Astrocyte of the spinal cord (primary cell): Measurements from ENCODE around the gene MYCBP.

Experiments
- DNase-seq: peaks from one replicate; pipeline ENCODE4 v3.0.0; 2011; ENCODE audit warnings: low read depth, low spot score
- H3K4me3 ChIP-seq: 2 replicates; pipeline ENCODE4 v1.5.1; 2011; ENCODE audit warnings: low read depth, mild to moderate bottlenecking, low read length, moderate library complexity
- in situ Hi-C: cut with HindIII; loops from 2 replicates; pipeline ENCODE4 v1.10.0; 2017; ENCODE audit warnings: low sequenced_read_pairs
- TF ChIP-seq, protein P1 (sequence below): IDR thresholded peaks from 2 replicates; pipeline ENCODE4 v1.5.1; 2012; ENCODE audit warnings: low read depth, mild to moderate bottlenecking, low read length, inconsistent platforms

Gene MYCBP

GRCh38 chr1:38818175-38818976 is 54.8 kb downstream of the MYCBP start:
- H3K4me3 ChIP-seq: no peak overlapping the region
- TF ChIP-seq, protein P1, sequence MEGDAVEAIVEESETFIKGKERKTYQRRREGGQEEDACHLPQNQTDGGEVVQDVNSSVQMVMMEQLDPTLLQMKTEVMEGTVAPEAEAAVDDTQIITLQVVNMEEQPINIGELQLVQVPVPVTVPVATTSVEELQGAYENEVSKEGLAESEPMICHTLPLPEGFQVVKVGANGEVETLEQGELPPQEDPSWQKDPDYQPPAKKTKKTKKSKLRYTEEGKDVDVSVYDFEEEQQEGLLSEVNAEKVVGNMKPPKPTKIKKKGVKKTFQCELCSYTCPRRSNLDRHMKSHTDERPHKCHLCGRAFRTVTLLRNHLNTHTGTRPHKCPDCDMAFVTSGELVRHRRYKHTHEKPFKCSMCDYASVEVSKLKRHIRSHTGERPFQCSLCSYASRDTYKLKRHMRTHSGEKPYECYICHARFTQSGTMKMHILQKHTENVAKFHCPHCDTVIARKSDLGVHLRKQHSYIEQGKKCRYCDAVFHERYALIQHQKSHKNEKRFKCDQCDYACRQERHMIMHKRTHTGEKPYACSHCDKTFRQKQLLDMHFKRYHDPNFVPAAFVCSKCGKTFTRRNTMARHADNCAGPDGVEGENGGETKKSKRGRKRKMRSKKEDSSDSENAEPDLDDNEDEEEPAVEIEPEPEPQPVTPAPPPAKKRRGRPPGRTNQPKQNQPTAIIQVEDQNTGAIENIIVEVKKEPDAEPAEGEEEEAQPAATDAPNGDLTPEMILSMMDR: peak; percentile 54
- in situ Hi-C loops: no loop called here
- no peak for DNase-seq

GRCh38 chr1:38817267-38818174 is 55.6 kb downstream of the MYCBP start:
- DNase-seq: no peak
- no peak overlapping the region for H3K4me3 ChIP-seq
- in situ Hi-C loops: no loop called here
- TF ChIP-seq, protein P1: no peak

DNA sequence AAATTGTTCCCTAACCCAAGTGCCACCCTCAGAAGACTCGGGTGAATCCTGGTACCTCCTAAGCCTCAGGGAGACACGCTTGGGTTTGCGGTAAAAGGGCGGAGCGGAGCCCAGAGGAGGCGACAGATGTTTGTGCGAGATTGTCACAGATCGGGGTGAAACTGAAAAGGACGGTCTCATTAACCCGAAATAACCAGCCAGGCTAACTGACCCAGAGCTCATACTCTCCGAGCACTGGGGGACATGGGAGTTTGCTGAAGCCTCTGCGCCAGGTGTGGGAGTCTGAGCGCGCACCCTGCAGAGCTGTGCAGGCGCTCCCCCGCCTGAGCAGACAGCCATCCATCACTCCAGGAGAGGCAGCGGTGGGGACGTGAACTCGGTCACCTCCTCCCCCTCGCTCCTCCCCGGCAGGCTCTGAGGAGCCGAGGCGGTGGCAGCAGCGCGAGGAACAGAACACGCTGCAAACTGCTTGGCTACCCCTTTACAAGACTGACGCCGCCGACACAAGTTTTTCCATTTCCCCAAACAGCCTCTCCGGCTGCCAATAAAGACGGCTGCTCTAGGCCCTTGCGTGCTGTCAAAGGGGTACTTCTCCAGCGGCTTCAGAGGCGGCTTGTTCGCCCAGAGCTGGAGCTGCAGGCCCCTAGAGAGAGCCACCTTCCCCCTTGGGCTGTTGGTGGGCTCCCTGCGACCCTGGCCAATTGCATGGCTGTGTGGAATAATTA is 57.1 kb downstream of the MYCBP start:
- H3K4me3 ChIP-seq: no peak overlapping the region
- DNase-seq: no peak
- TF ChIP-seq, protein P1: no peak
- in situ Hi-C loops: no loop called here

DNA sequence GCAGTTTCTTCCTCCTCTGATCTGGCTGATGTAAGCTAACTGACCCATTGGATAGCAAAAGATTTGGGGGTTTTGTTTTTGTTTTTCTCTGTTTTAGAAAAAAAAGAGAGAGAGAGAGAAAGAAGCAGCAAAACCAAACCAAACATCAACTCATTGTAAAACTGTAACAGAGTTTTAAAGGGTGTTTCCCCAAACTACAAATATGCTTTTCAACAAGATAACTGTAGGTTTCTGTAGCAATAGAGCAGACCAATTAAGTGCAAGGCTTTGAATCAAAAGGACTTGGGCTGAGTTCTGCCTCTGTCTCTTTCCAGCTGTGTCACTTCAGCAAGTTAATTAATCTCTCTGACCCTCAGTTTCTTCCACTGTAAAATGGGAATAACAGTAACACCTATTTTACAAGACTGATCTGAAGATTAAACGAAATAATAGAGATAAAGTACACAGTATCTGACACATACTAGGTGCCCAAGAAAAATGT is 58.1 kb downstream of the MYCBP start:
- in situ Hi-C loops: no loop called here
- TF ChIP-seq, protein P1: no peak
- H3K4me3 ChIP-seq: no peak overlapping the region
- no peak for DNase-seq

DNA sequence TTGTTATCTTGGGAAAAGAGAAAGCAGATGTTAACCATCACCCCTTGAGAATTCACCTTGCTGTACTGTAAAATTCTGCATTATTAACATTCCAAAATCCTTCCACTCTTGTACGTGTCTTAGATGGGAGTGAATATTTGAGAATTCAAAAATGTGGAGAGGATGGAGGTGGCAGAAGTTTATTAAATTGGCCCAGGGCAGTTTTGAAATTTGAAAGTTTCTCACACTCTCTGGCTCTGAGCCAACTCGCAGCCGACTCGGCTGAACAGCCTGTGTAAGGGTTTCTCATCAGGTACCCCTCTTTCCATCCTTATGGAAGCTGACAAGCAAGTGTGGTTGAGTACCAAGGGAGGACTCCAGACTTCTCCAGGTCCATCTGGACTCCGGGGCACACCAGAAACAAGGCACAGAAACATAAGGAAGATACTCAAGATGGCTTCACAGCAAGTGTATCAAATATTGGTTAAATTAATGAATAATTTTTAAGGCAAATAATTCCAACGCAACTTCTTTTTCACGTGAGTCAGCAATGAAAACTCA is 58.6 kb downstream of the MYCBP start:
- H3K4me3 ChIP-seq: no peak overlapping the region
- DNase-seq: no peak
- in situ Hi-C loops: no loop called here
- TF ChIP-seq, protein P1: no peak

- no peak overlapping the region for H3K4me3 ChIP-seq
- DNase-seq: no peak
- in situ Hi-C loops: no loop called here
- TF ChIP-seq, protein P1: no peak
Observed at GRCh38 chr1:38812981-38813380, 60.2 kb downstream of the MYCBP start.
